Adrenal gland (tissue), 12 donors: ENCODE data around the gene GCAT. TPM values are rescaled to one million over a fixed set of nuclear protein-coding genes. Genes with fewer than 3 reads are reported as not detected.

Experiments used
- DNase-seq, 7 donors: peaks; one replicate each; pipeline ENCODE4 v3.0.0-alpha.2; 2019 to 2020
- H3K27ac ChIP-seq, 5 donors: fragments of 200-600 bp; sonication (generic) in 4 of 5; 1 replicate in 3 of 5; 2 replicates in 2 of 5; pipeline versions ENCODE4 v1.5.1 to v1.8.0; 2016 to 2020; ENCODE audit warnings: mild to moderate bottlenecking in 1 of 5
- H3K27me3 ChIP-seq: fragments of 200-600 bp; 2 replicates; pipeline ENCODE4 v1.8.0; 2021
- H3K36me3 ChIP-seq, 2 donors: fragments of 200-600 bp; replicated peaks in 1 of 2; 1 replicate in 1 of 2; 2 replicates in 1 of 2; pipeline versions ENCODE4 v1.5.1 to v1.8.0; 2018 to 2022
- H3K4me1 ChIP-seq, 2 donors: fragments of 200-600 bp; replicated peaks in 1 of 2; 1 replicate in 1 of 2; 2 replicates in 1 of 2; pipeline versions ENCODE4 v1.5.1 to v1.8.0; 2018 to 2021
- H3K4me3 ChIP-seq, 4 donors: fragments of 200-600 bp; sonication (generic) in 3 of 4; one replicate each; pipeline ENCODE4 v1.5.1; 2016 to 2018
- H3K9me3 ChIP-seq, 3 donors: fragments of 200-600 bp; sonication (generic) in 1 of 3; replicated peaks in 1 of 3; 1 replicate in 2 of 3; 2 replicates in 1 of 3; pipeline versions ENCODE4 v1.5.1 to v1.8.0; 2016 to 2021
- POLR2A ChIP-seq, 2 donors: fragments of 450-650 bp; IDR thresholded peaks; one replicate each; pipeline ENCODE4 v1.6.1; 2017; ENCODE audit warnings: antibody characterized with exemption in 2 of 2, mild to moderate bottlenecking in 2 of 2, moderate library complexity in 1 of 2
- WGBS, 4 donors: extraction: QIAGEN DNeasy Blood & Tissue Kit in 2 of 4; methylation state at CpG; one replicate each; pipeline versions ENCODE4 v1.1.5 to v1.1.7; 2013 to 2017; 5-methylcytosine and 5-hydroxymethylcytosine counted together
- intact Hi-C, 2 donors: fragments of 100-400 bp; cut with DNase I; formaldehyde crosslinking; loops; one replicate each; pipeline versions ENCODE4 v1.14.1 to v1.15.0; 2022 to 2023
- polyA plus RNA-seq, 3 donors: library from polyadenylated mRNA; stranded (reverse); fragments of 200-250 nt in 2 of 3; fragments of 350-450 nt in 1 of 3; fragmentation: Illumina TruSeq in 1 of 3; extraction: RNeasy Lipid Tissue Mini Kit (QIAGEN cat#74804) in 1 of 3; gene quantifications; one replicate each; pipeline ENCODE4 v1.2.3, GENCODE V29; 2013 to 2014
- total RNA-seq, 9 donors: library from RNA; depleted of rRNA in 4 of 9; stranded (reverse); fragments of >200 nt in 4 of 9; fragments of 120-200 nt in 1 of 9; fragmentation: NEBNext Ultra II Directional in 1 of 9; extraction: Animal tissue kit (Norgen Biotek cat#: 25700) in 1 of 9; gene quantifications; one replicate each; pipeline versions ENCODE4 v1.1.0 to v1.2.4, GENCODE V29; 2013 to 2023
- TF ChIP-seq, protein P1 (sequence below), 6 experiments: fragments of 450-650 bp in 4 of 6; fragments of 200-600 bp in 2 of 6; sonication (generic) in 1 of 6; IDR thresholded peaks; 1 replicate in 5 of 6; 2 replicates in 1 of 6; pipeline versions ENCODE4 v1.5.1 to v1.8.0; 2016 to 2021; ENCODE audit warnings: antibody characterized with exemption in 6 of 6, mild to moderate bottlenecking in 2 of 6, moderate library complexity in 1 of 6
- donor health status: healthy with polysubstance abuse.
- donor health status: Bipolar disorder and iron deficiency.
- donor health status: DM: yes; HTN: yes; CAD: no.
- donor health status: DM: no; HTN: no; CAD: no.
- donor health status: DM: no; HTN: no; CAD: no.
- donor health status: DM: yes; HTN: yes; CAD: no.

GCAT gene
- total and polyA plus RNA-seq, 12 donors, result 18.2 to 87.9 (median 33.3) TPM

DNA sequence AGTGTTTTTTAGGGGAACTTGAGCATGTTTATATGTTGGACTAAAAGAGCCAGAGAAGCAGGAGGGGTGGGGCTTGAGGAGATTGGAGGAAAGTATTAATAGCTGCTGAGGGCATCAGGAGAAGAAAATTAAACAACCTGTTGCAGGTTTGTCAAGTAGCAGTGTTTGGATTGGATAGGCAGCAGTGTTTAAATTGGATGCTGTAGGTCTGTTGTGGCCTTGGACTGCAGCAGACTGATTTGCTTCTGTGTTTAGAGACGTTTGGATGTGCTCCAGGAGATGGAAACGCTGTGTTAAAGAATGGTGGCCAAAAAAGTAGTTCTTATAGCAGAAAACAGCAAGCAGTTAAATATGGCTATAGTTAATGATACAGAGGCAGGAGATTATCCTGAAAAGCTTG lies 47.2 kb downstream of the GCAT start:
- 16 to 42% (median 35%) methylated on average over 2 of the region's 2 CpGs for WGBS, 4 donors

DNA sequence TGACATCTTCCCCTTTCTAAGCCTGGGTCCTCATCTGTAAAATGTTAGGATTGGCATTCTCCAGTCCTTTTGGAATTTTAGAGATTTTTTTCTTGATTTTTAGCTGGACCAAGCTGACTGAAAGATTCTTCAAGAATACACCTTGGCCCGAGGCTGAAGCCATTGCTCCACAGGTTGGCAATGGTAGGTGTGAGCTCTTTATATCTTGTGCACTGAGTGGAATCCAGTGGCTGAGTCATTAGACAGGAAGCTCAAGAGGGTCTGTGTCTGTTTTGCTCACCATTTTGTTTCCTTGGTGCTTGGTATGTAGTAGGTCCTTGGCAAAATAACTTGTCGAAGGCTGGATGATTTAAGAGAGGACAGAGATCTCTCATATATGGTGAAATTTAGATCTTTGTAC lies 47.7 kb downstream of the GCAT start:
- TF ChIP-seq, protein P1, sequence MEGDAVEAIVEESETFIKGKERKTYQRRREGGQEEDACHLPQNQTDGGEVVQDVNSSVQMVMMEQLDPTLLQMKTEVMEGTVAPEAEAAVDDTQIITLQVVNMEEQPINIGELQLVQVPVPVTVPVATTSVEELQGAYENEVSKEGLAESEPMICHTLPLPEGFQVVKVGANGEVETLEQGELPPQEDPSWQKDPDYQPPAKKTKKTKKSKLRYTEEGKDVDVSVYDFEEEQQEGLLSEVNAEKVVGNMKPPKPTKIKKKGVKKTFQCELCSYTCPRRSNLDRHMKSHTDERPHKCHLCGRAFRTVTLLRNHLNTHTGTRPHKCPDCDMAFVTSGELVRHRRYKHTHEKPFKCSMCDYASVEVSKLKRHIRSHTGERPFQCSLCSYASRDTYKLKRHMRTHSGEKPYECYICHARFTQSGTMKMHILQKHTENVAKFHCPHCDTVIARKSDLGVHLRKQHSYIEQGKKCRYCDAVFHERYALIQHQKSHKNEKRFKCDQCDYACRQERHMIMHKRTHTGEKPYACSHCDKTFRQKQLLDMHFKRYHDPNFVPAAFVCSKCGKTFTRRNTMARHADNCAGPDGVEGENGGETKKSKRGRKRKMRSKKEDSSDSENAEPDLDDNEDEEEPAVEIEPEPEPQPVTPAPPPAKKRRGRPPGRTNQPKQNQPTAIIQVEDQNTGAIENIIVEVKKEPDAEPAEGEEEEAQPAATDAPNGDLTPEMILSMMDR (IDR thresholded peaks at IDR 0.05), result no peak
- no peak for TF ChIP-seq POLR2A (IDR thresholded peaks at IDR 0.05)
- intact Hi-C loops, result no loop called here
- peaks cover 7 to 15% of the 10 kb centered on the region in 2 donors for H3K4me1 ChIP-seq
- no peaks in the 10 kb centered on the region for H3K9me3 ChIP-seq
- WGBS, 4 donors, result 75 to 93% (median 81%) methylated on average over 2 of the region's 2 CpGs
- no peaks in the 10 kb centered on the region for H3K27me3 ChIP-seq
- H3K27ac ChIP-seq, result no peak overlapping the region
- DNase-seq, result no peak
- no peak overlapping the region for H3K4me3 ChIP-seq
- H3K36me3 ChIP-seq, result peaks cover 0 to 88% of the 10 kb centered on the region in 2 donors

More for the DNA sequence above, 47.2 kb downstream of the GCAT start:
- Histone ChIP-seq H3K27ac (no peak overlapping the region), H3K36me3 (peaks cover 0 to 83% of the 10 kb centered on the region in 2 donors), H3K27me3 (no peaks in the 10 kb centered on the region), H3K4me3 (no peak overlapping the region), H3K4me1 (peaks cover 12 to 20% of the 10 kb centered on the region in 2 donors), H3K9me3 (no peaks in the 10 kb centered on the region)
- intact Hi-C loops, result no loop called here
- DNase-seq, result no peak
- TF ChIP-seq, protein P1 (IDR thresholded peaks at IDR 0.05), result no peak
- no peak for TF ChIP-seq POLR2A (IDR thresholded peaks at IDR 0.05)

DNA sequence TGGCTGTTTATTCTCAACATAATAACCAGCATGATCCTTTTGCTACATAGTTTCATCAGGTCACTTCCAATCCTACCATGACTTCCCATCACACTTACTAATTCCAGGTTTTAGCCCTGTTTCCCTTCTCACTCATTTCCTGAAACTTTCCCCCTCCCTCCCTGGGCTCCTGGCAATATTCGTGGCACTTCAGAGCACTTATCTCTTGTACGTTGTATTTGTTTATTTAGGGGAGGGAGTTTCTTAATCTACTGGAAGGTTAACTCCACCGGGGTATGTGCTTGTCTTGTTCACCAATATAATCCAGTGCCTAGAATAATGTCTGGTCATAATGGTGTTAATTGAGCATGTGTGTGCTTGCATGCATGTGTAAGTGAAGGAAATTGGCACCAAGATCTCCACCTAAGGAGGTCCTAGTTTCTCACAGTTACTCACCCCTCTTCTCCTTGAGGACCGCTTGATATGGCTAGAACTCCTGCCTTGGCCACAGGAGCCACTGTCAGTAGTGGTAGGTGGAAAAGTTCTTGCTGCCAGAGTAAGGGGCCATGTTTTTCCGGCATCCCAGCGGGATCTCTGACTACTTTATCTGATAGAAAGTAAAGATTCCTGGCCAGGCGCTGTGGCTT lies 53.2 kb downstream of the GCAT start:
- no peaks in the 10 kb centered on the region for H3K27me3 ChIP-seq
- H3K4me3 ChIP-seq, result no peak overlapping the region
- no peak for TF ChIP-seq POLR2A (IDR thresholded peaks at IDR 0.05)
- TF ChIP-seq, protein P1 (IDR thresholded peaks at IDR 0.05), result no peak
- intact Hi-C loops, result loop anchor here (5.0 kb wide), 1 partner anchor 44 kb away; no protein-coding TSS in a partner anchor
- no peak for DNase-seq
- H3K4me1 ChIP-seq, result peaks cover 4 to 14% of the 10 kb centered on the region in 2 donors
- peaks cover 0 to 90% of the 10 kb centered on the region in 2 donors for H3K36me3 ChIP-seq
- no peak overlapping the region for H3K27ac ChIP-seq
- no peaks in the 10 kb centered on the region for H3K9me3 ChIP-seq
- WGBS, 4 donors, result 49 to 75% (median 68%) methylated on average over 5 to 7 of the region's 7 CpGs

DNA sequence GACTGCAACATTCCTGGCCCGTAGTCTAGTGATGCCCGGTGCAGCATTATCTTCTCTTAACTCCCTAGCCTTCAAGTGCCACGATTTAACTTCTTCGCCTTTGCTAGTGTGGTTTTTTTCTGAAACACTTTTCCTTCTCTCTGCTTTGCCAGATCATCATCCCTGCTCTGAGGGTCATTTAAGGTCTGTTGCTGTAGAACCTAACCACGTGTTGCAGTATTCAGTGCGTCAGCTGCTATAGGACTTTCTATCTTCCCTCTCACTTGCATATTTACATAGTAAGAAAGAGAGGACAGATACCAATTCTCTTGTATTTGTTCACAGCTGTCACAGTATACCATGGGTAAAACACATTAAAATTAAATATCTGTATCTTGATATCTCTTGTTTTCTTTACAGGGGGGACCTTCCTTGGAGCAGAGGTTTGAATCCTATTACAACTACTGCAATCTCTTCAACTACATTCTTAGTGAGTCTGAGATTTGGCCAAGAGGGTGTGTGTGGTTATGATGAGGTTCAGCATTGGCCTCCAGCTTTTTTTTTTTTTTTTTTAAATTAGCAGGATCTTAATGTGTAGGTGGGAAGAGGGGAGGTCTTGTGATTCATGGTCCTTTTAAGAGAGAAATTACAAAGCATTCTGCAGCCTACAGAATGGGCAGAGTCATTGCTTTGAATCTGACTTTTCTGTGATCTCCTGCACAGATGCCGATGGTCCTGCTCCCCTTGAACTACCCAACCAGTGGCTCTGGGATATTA lies 55.0 kb downstream of the GCAT start:
- peaks cover 4 to 14% of the 10 kb centered on the region in 2 donors for H3K4me1 ChIP-seq
- intact Hi-C loops, result loop anchor here (5.0 kb wide), 1 partner anchor 45 kb away; no protein-coding TSS in a partner anchor
- TF ChIP-seq, protein P1 (IDR thresholded peaks at IDR 0.05), result no peak
- no peak for TF ChIP-seq POLR2A (IDR thresholded peaks at IDR 0.05)
- H3K9me3 ChIP-seq, result no peaks in the 10 kb centered on the region
- no peak overlapping the region for H3K4me3 ChIP-seq
- no peaks in the 10 kb centered on the region for H3K27me3 ChIP-seq
- H3K36me3 ChIP-seq, result peaks cover 0 to 89% of the 10 kb centered on the region in 2 donors
- peak in 1 of 7 donors; percentile 40 for DNase-seq
- H3K27ac ChIP-seq, result peak overlapping the region in 3 of 5 donors; percentile 33 to 67 (median 46)
- WGBS, 4 donors, result 46 to 56% (median 55%) methylated on average over 7 of the region's 7 CpGs
